ENCODE data around the gene RAB44.

DNA sequence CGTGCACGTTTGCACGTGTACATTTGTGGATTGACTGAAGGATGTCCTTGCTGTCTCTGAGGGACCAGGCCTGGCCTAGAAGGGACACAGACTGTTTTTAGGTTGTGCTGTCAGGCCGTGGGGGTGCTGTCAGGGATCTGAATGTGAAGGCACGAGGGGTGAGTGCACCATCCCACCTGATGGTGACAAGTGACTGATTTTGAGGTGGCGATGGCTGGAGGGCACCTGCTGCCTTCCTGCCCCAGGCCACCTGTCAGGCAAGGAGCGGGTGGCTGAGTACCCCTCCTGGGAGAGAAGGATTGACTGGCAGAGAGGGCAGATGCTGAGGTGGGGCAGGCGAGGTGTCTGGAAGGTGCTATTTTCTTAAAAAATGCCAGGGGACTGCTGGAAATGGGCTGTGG, 1.2 kb downstream of the RAB44 start:
- no peak for TF ChIP-seq EZH2 (IDR thresholded peaks at IDR 0.05; ENCODE audit: borderline replicate concordance, low read length)
- TF ChIP-seq, protein P1, sequence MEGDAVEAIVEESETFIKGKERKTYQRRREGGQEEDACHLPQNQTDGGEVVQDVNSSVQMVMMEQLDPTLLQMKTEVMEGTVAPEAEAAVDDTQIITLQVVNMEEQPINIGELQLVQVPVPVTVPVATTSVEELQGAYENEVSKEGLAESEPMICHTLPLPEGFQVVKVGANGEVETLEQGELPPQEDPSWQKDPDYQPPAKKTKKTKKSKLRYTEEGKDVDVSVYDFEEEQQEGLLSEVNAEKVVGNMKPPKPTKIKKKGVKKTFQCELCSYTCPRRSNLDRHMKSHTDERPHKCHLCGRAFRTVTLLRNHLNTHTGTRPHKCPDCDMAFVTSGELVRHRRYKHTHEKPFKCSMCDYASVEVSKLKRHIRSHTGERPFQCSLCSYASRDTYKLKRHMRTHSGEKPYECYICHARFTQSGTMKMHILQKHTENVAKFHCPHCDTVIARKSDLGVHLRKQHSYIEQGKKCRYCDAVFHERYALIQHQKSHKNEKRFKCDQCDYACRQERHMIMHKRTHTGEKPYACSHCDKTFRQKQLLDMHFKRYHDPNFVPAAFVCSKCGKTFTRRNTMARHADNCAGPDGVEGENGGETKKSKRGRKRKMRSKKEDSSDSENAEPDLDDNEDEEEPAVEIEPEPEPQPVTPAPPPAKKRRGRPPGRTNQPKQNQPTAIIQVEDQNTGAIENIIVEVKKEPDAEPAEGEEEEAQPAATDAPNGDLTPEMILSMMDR (IDR thresholded peaks at IDR 0.05; ENCODE audit: low read length) = no peak

Data from OCI-LY1 (cell line).